Chondrocyte (in vitro differentiated cells): ENCODE results near the gene CAMK2B. TPM values are rescaled to one million over a fixed set of nuclear protein-coding genes. Genes with fewer than 3 reads are reported as not detected.

Source experiments
- DNase-seq: peaks from one replicate; pipeline ENCODE4 v3.0.0; 2021; ENCODE audit warnings: mixed read lengths, low spot score
- H3K27ac Mint-ChIP-seq: one replicate; pipeline ENCODE4 v1.8.0; 2021; ENCODE audit warnings: mild to moderate bottlenecking, moderate library complexity, mixed read lengths; ENCODE audit not compliant: unreplicated experiment
- H3K27me3 Mint-ChIP-seq: 2 replicates; pipeline ENCODE4 v1.8.0; 2021; ENCODE audit warnings: low read depth, mixed read lengths
- H3K36me3 Mint-ChIP-seq: 2 replicates; pipeline ENCODE4 v1.8.0; 2021; ENCODE audit warnings: low read depth, mixed read lengths
- H3K4me1 Mint-ChIP-seq: 2 replicates; pipeline ENCODE4 v1.8.0; 2021; ENCODE audit warnings: low read depth, mild to moderate bottlenecking, mixed read lengths
- H3K4me3 Mint-ChIP-seq: one replicate; pipeline ENCODE4 v1.8.0; 2021; ENCODE audit warnings: mild to moderate bottlenecking, moderate library complexity, mixed read lengths; ENCODE audit not compliant: unreplicated experiment
- H3K9me3 Mint-ChIP-seq: 2 replicates; pipeline ENCODE4 v1.8.0; 2021; ENCODE audit warnings: low read depth, mixed read lengths
- CTCF ChIP-seq: fragments of 200-600 bp; sonication (generic); IDR thresholded peaks from 2 replicates; pipeline ENCODE4 v1.5.0; 2021; ENCODE audit warnings: antibody characterized with exemption, mild to moderate bottlenecking, moderate library complexity
- total RNA-seq: library from RNA; stranded (reverse); gene quantifications from 3 replicates; pipeline ENCODE4 v1.2.1, GENCODE V29; 2021

CAMK2B gene
- total RNA-seq, 1 donor from 2014 or later: 0.27 TPM

GRCh38 chr7:44348300-44348699 lies 22.9 kb upstream of the CAMK2B start:
- peaks cover 8% of the 10 kb centered on the region for H3K9me3 Mint-ChIP-seq
- peaks cover 2% of the 10 kb centered on the region for H3K36me3 Mint-ChIP-seq
- no peak for DNase-seq
- no peak overlapping the region for H3K4me3 Mint-ChIP-seq
- H3K27me3 Mint-ChIP-seq: peaks cover 23% of the 10 kb centered on the region
- TF ChIP-seq CTCF: peak; percentile 49
- no peak overlapping the region for H3K27ac Mint-ChIP-seq
- H3K4me1 Mint-ChIP-seq: no peaks in the 10 kb centered on the region

GRCh38 chr7:44347546-44348114 lies 22.2 kb upstream of the CAMK2B start:
- no peak for DNase-seq
- Mint-ChIP-seq H3K4me1 (no peaks in the 10 kb centered on the region), H3K4me3 (no peak overlapping the region), H3K9me3 (peaks cover 8% of the 10 kb centered on the region), H3K36me3 (peaks cover 2% of the 10 kb centered on the region), H3K27me3 (peaks cover 23% of the 10 kb centered on the region), H3K27ac (no peak overlapping the region)
- TF ChIP-seq CTCF: no peak

- Mint-ChIP-seq H3K4me1 (no peaks in the 10 kb centered on the region), H3K9me3 (peaks cover 8% of the 10 kb centered on the region), H3K27me3 (peaks cover 21% of the 10 kb centered on the region), H3K27ac (no peak overlapping the region), H3K36me3 (peaks cover 2% of the 10 kb centered on the region), H3K4me3 (no peak overlapping the region)
- TF ChIP-seq CTCF: no peak
- no peak for DNase-seq
Measured at GRCh38 chr7:44346063-44346462, 20.7 kb upstream of the CAMK2B start.

GRCh38 chr7:44341401-44341800 lies 16.0 kb upstream of the CAMK2B start:
- H3K27me3 Mint-ChIP-seq: peaks cover 38% of the 10 kb centered on the region
- DNase-seq: no peak
- no peak for TF ChIP-seq CTCF

GRCh38 chr7:44338600-44338999 lies 13.2 kb upstream of the CAMK2B start:
- no peak for TF ChIP-seq CTCF
- Mint-ChIP-seq H3K27me3 (peaks cover 29% of the 10 kb centered on the region), H3K36me3 (peaks cover 8% of the 10 kb centered on the region), H3K27ac (no peak overlapping the region), H3K4me3 (no peak overlapping the region), H3K9me3 (peaks cover 18% of the 10 kb centered on the region), H3K4me1 (peaks cover 6% of the 10 kb centered on the region)
- DNase-seq: no peak

More at GRCh38 chr7:44341401-44341800, 16.0 kb upstream of the CAMK2B start:
- H3K9me3 Mint-ChIP-seq: peaks cover 10% of the 10 kb centered on the region
- no peak overlapping the region for H3K4me3 Mint-ChIP-seq
- H3K4me1 Mint-ChIP-seq: no peaks in the 10 kb centered on the region
- peaks cover 5% of the 10 kb centered on the region for H3K36me3 Mint-ChIP-seq
- no peak overlapping the region for H3K27ac Mint-ChIP-seq
